CD4-positive, alpha-beta T cell treated with Interleukin-12 subunit alpha and Interleukin-12 subunit beta, for 1 hour (primary cell): ENCODE results near the gene DNMT3A.
A peak's percentile ranks its signal among the peaks of the same experiment; 100 is the strongest.

Experiments
- DNase-seq: peaks from one replicate; pipeline ENCODE4 v3.0.0-alpha.2; 2020

The DNMT3A gene

GRCh38 chr2:25253153-25253626 lies 88.5 kb downstream of the DNMT3A start:
- DNase-seq, result no peak

DNA sequence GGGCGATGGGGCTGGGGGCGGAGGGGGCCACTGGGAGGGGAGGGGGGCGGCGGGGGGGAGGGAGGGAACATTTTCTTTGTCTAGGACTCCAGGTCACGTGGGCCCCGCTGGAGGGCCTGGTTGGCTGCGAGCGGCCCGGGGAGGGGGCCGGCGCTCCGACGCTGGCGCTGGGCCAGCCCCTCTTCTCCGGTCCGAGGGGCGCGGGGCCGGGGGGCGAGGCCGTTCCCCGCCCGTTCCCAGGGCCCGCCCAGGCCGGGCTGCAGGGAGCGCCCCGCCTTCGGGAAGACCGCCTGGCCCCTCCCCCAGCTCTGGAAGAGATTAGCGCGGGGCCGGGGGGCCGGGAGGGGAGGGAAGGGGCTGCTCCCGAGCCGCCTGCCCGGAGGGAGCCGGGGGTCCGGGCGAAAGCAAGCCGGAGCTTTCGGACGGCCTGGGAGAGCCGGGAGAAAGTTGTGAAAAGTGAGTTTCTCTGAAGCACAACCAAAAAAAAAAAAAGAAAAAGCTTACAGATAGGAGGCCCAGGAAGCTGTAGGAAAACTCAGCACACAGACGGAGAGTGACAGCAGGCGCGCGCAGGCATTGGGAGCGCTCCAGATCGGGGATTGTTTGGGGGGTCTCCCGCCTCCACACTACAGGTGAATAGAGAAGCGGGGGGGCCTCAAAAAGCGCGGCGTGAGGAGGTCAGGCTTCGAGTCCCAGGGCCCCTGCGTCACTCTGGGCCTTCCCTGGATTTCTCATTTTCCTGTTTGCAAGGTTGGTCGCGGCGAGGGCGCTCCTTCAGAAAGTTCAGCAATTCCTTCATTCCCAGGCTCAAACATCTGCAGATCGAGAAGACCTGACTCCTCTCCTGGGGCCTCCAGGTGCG lies 89.2 kb downstream of the DNMT3A start:
- peak; percentile 62 for DNase-seq

DNA sequence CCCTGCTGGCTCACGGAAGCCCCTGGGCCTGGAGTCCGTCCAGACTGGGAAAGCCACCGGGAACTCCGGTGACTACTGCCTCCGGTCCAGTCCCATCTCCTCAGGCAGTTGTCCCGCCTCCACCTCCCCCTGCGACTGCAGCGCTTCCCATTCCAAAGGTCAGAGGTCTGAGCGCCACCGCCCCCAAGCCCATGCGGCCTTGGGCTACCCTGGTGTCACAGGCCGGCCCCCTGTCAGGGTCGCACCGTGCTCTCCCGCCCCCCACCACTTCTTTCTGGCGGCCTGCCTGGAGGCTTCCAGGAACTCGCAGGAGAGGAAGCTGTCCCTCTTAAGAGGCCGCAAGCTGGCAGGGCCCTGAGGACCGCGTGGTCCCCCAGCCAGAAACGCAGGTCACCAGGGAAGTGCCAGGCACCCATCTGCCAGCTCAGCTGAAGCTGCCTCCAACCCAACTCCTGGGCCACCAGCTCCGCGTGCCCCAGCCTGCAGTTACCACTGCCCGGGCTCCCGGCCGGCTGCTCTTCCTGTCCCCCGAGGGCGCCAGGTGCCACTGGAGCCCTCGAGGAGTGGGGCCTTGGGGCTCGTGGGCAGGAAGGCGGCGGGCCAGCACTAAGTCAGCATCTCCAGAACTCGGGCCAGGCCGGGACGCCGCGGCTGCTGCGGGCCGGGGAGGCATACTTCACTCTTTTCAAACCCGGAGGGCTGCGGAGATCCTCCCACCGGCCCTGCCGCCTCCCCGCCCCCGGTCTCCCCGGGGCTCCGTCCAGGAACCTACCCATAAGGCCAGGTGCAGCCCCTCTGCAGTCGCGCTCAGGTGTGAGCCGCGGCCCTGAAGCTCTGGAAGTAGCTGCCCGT lies 90.1 kb downstream of the DNMT3A start:
- DNase-seq, result no peak

GRCh38 chr2:25251071-25251421 lies 90.7 kb downstream of the DNMT3A start:
- peak; percentile 29 for DNase-seq

GRCh38 chr2:25250331-25251070 lies 91.2 kb downstream of the DNMT3A start:
- peak; percentile 11 for DNase-seq

- no peak for DNase-seq
Measured at GRCh38 chr2:25249785-25250184, 91.9 kb downstream of the DNMT3A start.

DNA sequence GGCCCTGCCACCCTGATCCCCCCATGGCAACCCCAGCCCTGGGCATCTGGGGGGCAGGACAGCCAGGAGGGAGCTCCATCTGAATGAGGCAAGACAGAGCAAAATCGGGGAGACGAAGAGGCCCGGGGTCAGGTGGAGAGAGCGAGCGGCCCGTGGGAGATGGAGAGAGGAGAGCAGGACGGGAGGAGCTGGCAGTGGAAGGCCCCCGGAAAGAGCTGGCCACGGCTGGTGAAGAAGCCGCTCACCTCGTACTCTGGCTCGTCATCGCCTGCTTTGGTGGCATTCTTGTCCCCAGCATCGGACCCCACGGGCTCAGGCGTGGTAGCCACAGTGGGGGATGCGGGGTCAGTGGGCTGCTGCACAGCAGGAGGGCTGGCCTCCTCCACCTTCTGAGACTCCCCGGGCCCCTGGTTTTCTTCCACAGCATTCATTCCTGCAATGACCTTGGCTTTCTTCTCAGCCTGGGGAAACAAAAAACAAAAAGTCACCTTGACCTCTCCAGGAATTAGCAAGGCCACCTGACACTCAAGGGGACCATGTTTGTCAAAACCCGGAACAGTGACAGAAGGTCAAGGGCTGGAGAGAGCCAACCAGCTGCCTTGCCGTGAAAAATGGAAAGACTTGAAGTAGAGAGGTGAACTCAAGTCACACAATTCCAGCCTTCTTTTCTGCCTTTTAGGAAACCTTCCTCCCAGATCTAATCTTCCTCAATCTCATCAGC lies 93.8 kb downstream of the DNMT3A start:
- no peak for DNase-seq

- DNase-seq, result no peak
Measured at GRCh38 chr2:25246558-25247290, 95.0 kb downstream of the DNMT3A start.

DNA sequence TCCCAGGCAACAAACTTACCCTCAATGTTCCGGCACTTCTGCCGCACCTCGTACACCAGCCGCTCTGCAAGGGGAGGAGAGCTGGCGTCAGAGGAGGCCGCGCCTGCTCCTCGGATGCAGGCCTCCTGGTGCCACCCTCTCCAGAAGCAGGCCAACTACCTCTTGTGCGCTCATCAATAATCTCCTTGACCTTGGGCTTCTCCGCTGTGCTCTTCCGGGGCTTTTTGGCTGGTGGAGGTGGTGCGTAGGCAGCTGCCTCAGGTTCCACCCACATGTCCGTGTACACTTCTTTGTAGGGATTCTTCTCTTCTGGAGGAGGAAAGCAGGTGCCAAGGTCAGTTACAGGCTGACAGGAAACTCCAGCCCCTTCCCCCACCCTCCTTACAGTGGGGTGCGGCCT lies 95.7 kb downstream of the DNMT3A start:
- DNase-seq, result no peak

DNA sequence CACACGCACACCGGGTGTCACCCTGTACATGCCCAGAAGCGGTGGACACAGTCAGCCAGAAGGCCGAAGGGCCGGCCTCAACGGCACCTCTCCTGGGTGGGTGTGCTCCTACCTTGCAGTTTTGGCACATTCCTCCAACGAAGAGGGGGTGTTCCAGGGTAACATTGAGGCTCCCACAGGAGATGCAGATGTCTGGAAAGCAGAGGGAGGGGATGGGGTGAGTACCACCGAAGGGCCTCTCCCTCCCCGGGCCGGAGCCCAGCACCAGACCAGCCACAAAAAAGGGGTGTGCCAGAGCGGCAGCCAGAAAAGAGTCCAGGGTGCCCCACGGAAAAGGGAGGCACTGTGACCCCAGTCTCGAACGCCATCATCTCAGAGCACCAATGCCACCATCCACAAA lies 96.6 kb downstream of the DNMT3A start:
- no peak for DNase-seq

GRCh38 chr2:25243995-25244394 lies 97.7 kb downstream of the DNMT3A start:
- DNase-seq, result no peak

DNA sequence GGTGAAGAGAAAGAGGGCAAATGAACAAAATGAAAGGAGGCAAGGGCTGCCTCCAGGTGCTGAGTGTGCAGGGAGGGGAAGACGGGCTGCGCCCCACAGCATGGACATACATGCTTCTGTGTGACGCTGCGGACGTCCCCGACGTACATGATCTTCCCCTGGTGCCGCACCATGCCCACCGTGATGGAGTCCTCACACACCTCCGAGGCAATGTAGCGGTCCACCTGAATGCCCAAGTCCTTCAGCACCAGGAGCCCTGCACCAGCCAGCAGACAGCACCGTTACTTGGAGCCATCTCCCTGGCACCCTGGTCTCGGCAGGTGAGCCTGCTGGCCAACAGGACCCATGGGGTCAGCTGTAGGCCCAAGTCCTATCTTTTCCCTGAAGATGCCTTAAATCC lies 100.3 kb downstream of the DNMT3A start:
- DNase-seq, result no peak

DNA sequence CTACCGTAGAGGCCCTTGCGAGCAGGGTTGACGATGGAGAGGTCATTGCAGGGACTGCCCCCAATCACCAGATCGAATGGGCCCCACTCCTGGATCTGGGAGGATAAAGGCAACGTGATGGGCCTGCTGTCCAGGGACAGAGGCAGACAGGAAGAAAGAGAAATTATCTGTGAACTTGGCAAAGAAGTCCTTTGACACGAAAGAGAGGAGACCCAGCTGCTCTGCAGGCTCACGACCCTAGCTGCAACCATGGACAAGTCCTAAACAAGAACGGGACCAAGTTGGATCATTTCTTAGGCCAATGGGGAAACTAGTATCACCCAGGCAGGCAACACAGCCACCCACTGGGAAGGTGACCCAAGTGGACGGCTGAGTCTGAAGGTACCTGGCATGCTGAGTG lies 101.1 kb downstream of the DNMT3A start:
- DNase-seq, result no peak

DNA sequence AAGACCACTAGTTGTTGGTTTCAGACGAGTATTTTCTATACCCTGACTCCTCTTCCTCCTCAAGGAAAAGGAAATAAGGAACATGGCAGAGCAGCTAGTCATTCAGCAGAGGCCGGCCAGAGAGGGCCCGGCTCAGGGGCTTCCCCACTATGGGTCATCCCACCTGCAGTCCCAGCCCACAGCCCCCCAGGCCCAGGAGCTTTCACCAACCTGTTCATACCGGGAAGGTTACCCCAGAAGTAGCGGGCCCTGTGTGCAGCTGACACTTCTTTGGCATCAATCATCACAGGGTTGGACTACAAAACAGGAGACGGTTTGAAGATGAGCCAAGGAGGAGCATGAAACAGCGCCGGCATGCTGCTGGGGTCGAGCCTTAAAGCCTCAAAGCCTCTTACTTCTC lies 102.8 kb downstream of the DNMT3A start:
- DNase-seq, result no peak

- no peak for DNase-seq
Measured at GRCh38 chr2:25237764-25238163, 104.0 kb downstream of the DNMT3A start.

- no peak for DNase-seq
Measured at GRCh38 chr2:25236736-25237135, 105.0 kb downstream of the DNMT3A start.

DNA sequence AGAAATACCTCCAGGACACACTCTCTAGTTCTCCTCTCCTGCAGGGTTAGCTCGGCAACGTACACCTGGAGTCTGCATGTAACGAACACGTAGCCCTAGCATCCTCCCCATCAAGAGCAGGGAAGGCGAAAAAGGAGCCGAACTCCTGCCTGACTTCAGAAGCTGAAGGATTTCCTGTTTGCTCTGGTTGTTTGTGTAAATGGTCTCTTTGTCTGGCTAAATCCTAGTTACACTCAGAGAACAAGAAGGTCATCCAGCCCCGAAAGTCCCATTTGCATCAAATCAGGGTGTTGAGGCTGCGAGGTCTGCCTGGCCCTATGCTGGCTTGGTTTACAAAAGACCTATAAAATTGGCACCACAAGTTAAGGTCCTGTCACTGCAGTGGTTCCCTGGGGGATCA lies 107.0 kb downstream of the DNMT3A start:
- DNase-seq, result no peak

DNA sequence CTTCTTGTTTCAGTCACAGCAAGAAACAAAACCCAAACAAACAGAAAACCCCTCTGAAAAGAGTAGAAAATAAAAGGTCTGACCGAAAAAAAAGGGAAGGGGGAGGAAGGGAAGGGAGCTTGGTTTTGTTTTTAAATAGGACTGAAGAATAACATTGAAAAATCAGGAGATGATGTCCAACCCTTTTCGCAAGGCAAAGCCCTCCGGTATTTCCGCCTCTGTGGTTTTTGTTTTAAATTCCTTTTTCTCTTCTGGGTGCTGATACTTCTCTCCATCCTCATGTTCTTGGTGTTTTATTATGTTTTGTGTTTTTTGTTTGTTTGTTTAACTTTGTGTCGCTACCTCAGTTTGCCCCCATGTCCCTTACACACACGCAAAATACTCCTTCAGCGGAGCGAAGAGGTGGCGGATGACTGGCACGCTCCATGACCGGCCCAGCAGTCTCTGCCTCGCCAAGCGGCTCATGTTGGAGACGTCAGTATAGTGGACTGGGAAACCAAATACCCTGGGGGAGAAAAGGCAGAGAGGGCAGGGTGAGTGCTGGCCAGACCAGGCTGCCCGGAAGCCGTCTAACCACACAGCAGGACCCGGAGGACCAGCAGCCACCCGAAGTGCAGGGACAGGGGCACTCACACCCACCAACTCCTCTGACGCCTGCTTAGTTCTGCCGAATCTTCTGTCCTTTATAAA lies 107.7 kb downstream of the DNMT3A start:
- DNase-seq, result no peak

- DNase-seq, result no peak
Measured at GRCh38 chr2:25232248-25232825, 109.4 kb downstream of the DNMT3A start.

GRCh38 chr2:25230948-25231311 lies 110.8 kb downstream of the DNMT3A start:
- DNase-seq, result no peak
